Central memory CD4-positive, alpha-beta T cell (primary cell): ENCODE data around the gene FAIM2.

Experiments
- DNase-seq: peaks from one replicate; pipeline ENCODE4 v3.0.0; 2022

The FAIM2 gene

DNA sequence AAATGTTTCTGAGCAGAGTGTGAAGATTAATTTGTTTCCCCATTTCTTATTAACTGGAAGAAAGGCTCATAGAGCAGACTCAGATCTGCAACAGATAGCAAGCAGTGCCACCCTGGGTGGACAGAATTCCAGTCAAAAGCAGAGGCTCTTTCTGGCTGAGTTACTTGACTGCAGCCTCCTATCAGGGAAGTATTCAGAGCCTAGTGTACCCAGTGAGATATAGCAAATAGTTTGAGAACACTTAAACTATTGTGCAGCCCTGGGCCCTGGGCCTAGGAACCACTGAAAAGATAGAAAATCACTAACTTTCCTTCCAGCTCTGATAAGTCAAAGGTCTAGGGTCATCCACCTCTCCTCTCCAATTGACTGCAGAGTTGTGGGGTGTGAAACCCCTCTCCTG lies 35.6 kb upstream of the FAIM2 start:
- DNase-seq, result no peak

DNA sequence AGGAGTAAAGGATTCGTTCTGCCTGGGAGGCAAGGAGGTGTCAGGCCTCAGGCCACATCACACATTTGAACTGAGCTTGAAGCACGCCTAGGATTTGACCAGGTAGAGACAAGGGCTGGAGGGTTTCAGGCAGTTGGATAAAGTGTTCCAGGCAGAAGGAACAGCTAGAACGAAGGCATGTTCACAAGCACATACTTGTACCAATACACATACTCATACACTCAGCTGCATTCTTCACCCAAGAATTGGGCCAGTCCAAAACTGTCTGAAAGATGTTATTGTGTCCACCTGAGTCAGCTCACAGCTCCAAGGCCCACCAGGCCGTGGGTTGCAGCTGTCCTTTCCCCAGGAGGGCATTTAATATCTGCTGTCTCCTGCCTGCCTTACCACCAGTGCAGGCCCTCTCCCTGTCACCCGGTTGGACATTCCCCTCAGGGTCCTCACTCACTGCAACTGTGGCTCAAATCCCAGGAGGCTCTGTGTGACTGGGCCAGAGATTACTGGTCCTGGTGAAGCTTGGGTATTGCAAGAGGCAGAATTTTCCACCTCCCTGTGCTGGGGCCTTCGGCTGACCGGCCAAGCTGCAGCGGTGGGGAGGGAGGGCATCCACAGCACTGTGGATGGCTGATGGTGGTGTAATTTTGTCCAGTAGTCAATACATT lies 34.1 kb upstream of the FAIM2 start:
- DNase-seq, result no peak

DNA sequence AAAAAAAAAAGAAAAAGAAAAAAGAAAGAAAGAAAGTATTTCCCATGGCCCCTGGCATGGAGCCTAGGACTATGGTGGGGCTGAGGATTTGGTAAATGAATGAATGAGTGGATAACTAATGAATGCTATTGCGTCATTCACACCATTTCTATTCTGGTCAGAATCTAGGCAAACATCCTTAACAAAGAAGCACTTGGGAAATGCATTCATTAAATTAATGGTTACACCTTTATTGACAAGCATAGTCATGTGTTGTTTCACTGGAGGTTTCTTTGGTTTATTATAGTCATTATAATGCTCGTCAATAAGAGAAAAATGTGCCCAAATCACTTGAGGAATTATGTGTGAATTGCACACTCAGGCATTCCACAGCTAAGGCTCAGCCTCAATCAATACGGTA lies 33.2 kb upstream of the FAIM2 start:
- DNase-seq, result no peak

DNA sequence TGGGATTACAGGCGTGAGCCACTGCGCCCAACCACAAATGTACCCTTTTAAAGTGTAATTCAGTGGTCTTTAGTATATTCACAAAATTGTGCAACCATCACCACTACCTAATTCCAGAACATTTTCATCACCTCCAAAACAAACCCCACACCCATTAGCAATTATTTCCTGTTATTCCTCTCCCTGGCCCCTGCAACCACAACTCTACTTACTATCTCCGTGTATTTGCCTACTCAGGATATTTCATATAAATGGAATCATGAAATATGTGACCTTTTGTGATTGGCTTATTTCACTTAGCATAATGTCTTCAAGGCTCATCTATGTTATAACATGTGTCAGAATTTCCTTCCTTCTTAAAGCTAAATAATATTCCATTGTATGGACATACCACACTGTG lies 30.8 kb upstream of the FAIM2 start:
- DNase-seq, result no peak

DNA sequence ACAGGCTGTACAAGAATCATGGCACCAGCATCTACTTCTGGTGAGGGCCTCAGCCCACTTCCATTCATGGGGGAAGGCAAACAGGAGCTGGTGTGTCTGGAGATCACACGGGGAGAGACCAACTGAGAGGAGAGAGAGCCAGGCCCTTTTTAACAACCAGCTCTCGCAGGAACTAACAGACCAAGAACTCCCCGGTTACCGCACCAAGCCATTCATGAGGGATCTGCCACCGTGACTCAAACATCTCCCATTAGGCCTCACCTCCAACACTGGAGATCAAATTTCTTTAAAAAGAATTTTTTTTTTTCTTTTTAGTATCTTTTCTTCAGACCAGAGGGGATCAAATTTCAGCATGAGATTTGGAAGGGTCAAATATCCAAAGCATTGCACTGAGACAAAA lies 30.1 kb upstream of the FAIM2 start:
- no peak for DNase-seq

DNA sequence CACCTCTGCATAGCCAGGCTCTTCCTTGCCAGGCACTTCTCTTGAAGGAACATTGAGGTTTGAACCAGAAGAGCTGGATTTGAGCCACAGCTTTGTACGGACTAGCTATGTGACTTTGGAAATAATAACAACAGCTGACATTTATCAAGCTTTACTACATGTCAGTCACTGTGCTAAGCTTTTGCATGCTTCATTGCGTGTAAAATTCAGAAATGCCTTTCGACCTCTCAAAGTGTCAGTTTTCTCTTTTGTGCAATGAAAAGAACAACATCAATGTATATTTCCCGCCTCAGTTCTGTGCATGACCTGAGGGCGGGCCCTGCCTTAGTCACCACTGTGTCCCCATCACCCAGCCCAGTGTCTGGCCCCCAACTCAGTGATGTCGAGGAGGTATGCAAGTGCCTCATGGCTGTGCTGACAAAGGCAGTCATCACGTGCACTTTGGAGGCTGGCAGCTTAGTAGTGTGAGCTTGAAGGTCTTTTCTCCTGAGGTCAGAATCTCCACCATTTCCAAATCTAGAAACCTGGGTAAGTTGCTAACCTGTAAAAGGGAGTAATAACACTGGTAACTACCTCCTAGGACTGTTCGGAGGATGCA lies 28.9 kb upstream of the FAIM2 start:
- DNase-seq, result no peak

DNA sequence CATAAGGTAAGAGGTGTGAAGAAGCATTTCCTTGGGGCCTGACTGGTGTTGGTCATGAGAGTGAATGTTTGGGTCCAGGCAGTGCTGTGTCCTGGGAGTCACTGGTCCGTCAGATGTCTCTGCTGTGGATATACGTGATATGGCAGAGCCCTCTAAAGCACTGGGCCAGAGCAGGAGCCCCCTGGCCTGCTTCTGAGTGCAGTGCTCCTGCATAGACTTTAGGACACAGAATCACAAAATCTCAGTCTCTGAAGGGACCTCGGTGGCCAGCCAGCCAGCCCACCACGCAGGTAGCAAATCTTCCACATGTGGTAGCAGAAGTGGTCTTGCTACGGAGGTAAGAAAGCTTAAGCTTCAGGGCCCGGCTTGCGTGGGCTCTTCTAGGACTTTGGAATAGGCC lies 28.3 kb upstream of the FAIM2 start:
- no peak for DNase-seq

DNA sequence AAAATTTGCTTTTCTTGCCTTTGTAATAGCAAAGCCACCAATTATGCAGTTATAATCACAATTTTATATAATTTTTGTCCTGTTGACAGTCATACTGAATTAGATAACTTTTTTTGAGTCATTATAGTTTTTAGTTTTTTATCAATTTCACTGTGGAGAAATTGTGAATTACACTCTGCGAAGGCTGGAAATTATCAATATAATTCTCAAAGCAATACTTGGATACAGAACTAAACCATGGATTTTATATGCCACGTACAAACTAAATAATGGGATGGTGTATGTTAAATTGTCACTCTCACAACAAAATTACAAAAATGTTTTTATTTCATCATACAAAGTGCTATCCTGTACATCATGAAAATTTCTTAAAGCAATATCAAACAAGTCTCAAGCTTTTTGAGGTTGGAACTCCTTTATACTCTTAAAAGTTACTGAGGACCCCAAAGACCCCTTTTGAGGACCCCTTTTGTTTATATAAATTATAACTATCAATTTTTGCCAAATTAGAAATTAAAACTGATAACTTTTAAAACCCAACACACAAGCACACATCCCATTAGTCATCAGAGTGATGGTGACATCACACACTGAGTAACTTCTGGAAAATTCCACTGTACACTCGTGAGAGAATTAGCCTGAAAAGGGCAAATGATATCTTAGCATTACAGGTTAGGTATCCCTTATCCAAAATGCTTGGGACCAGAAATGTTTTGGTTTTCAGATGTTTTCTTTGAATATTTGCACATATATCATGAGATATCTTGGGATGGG lies 27.0 kb upstream of the FAIM2 start:
- no peak for DNase-seq

DNA sequence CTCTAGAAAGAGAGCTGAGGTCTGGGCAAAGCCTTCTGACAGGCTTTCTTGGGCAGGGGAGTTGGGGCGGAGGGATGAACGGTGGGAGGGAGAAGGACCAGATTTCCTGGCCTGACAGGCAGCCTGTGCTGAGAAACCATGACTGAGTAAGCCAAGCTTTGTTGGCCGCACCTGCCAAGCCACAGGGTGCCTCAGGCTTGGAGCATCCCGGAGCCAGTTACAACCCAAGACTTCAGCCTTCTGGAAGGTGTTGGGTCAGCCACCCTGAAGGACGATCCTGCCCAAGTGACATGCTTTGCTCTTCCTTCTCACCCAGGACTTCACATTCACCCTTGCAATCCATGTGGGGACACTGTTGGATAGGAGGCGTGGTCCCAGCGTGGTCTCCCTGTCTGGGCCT lies 25.9 kb upstream of the FAIM2 start:
- no peak for DNase-seq

DNA sequence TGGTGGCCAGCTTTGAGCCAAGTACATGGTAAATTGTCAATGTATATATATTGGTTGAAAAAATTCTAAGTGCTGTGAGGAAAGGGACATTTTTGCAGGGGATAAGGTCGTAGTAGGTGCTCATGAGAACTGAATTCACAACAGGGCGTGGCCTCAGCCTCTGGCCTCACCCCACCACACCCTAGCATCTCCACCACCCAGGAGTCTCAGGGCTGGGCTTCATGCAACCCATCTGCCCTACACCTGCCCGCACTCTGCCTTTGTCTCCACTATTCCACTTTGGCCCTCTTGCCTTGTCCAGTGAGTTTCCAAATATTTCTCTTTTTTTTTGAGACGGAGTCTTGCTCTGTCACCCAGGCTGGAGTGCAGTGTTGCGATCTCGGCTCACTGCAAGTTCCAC lies 24.8 kb upstream of the FAIM2 start:
- no peak for DNase-seq

DNA sequence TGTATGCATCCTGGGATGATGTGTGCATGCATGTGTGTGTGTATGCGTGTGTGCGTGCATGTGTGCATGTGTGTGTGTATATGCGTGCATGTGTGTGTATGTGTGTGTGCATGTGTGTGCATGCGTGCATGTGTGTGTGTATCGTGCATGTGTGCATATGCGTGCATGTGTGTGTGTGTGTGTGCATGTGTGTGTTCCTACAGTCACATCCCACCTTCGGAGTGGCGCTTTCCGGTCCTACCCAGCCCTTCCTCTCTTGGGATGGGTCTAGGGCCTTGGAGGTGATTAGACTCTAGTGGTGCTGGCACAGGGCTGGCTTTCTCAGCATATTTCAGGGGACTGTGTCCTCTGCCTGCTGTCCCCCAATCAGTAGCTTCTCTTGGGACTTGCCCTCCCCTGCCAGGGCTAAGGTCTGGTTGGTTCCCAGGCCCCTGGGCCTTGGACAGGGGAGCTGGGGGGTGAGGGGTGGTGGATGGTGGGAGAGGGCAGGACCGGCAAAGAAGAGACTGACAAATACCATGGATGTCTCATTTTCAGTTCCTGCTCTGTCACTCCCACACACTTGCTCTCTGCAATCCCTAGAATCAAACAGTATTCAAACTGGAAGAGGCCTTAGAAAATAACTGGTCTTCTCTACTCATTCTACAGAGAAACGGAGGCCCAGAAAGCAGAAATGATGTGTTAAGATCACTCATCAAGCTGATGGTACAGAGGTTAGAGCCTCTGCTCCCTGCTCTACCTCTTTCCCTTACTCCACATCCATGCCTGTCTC lies 21.9 kb upstream of the FAIM2 start:
- DNase-seq, result no peak

DNA sequence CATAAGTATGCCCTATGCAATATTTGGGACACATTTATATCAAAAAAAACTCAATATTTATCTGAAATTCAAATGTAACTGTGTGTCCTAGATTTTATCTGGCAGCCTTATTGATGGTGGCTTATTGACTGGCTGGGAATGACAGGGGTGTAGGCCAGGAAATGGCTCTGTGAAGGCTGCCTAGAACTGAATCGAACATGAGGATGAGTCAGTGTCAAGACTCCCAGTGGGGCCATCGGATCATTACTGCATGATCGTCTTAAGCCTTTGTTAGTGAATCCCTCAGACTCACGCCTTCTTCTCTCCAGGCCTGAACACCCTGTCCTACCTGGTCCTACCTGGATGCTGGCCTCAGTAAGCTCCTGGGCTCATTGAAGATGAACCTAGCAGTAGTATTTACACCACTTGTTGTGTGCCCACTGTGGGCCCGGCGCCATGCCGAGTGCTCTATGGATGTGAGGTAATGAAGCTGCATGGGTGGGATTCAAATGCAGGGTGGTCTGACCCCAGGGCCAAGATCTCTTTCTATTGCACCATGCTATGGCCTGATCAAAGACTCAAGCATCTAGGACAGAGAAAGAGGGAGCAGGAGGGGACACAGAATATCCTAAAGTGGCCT lies 21.0 kb upstream of the FAIM2 start:
- no peak for DNase-seq

DNA sequence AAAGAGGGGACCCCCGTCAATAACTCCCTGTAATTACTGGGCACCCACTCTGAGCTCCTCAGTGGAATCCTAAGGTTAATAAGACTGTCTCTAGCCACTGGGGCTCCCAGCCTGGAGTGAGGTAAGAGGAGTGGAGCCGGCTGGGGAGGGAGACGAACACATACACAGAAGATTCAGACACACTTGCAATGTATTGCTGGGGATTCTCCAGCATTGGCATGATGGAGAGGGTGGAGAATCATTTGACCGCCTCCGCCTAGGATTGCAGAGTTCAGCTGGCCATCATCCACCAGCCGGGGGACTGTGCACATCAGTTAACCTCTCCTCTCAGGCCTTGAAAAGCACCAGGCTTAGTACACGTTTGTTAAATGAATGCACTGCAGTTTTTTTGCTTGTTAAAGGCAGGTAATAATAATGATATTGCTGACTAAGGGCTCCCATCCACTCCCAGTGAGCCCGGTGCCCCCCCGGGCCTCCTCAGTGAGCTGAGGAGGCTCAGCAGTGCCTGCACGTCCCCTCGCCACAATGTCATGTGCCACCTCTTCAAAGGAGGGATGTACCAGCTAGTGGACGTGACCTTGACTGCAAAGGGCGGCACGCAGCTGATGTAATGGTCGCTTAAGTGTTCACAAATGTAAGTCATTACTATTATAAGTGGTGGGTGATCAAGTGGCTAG lies 20.3 kb upstream of the FAIM2 start:
- DNase-seq, result no peak

DNA sequence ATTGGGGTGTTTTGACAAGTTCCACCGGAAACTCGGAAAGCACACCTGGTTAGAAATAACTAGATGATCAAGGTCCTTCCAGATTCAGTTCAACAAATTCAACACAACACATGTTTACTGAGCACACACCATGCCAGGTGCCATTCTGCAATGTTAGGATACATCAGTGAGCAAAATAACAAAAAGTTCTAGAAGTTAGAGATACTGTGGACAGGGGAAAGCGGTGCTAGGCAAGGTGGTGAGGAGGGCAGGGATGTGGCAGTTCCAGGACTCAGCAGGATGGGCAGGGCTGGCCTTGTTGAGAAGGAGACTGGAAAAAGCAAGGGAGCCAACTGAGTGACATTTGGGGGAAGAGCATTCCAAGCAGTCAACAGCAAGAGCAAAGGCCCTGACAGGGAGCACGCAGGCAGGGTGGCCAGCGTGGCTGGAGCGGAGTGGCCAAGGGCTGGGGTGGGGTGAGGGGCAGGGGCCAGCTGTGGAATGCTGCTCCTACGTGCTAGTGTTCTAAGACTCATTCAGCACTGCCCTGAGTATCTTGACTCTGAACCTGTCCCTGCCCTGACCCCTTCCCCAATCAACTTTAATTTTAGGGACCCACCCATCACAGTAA lies 19.4 kb upstream of the FAIM2 start:
- DNase-seq, result no peak

DNA sequence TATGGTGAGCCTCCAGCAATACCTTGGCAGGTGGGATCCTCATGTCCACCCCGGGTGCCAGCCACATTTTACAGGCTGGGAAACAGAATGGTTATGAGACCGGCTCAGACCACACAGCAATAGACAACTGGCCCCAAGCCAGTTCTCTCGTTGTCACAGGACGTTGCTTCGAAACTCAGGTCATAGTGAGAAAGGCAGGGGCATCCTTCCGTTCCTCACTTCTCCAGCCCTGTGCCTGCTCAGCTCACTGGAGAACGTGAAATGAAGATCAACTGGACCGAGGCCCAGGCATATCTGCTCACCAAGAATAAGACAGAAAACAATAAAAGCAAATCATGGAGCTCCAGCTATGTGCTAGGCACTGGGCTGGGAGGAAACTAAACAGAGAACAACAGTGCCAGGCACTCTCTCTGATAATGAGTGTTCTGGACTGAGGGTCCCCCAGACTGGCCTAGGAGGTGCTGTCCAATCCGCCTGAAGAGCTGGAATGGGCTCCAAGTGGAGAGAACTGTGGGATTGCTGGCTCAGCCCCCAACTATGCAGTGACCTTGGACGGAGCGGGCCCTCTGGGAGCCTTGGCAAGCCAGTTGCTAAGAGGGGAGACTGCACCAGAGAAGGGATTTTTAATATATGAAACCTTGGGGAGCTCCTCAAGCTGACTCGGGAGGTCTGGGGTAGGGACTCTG lies 18.8 kb upstream of the FAIM2 start:
- DNase-seq, result no peak

DNA sequence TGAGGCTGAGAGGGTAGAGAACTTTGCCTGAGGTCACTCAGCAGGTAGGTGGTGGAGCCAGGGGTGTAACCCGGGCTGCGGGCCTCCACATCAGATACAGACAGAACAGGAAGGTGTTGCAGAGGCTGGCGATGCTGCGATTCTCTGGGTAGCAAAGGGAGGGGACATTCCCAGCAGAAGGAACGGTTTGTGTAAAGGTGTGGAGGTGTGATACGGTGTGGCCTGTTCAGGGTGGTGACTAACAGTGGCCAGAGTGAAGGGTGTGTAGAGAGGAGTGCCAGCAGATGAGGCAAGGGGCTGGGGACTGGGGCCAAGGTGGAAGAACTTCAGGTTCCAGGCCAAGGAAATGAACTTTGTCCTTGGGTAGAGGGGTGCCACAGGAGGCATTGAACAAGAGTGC lies 18.2 kb upstream of the FAIM2 start:
- no peak for DNase-seq

DNA sequence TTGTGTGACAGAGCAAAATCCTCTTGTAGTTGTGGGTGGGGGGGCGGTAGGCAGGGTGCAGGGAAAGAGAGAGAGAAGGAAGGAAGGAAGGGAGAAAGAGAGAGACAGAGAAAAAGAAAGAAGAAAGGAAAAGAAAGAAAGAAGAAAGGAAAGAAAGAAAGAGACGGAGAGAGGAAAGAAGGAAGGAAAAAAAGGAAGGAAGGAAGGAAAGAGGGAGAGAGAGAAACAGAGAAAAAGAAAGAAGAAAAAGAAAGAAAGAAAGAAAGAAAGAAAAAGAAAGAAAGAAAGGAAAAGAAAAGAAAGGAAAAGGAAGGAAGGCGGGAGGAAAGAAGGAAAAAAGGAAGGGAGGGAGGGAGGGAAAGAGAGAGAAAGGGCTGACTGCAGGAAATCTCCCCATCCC lies 17.6 kb upstream of the FAIM2 start:
- no peak for DNase-seq

DNA sequence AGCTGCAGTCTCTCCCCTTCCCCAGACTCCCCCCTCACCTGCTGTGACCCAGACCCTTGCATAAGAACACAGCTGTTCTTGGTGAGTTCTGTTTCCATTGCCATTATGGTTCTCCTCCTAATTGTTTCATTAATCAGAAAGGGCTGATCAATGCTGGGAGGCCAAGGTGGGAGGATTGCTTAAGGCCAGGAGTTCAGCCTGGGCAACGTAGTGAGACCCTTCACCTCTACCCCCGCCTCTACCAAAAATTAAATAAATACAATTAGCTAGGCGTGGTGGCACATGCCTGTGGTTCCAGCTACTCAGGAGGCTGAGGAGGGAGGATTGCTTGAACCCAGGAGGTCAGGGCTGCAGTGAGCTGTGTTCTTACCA lies 17.2 kb upstream of the FAIM2 start:
- DNase-seq, result no peak

DNA sequence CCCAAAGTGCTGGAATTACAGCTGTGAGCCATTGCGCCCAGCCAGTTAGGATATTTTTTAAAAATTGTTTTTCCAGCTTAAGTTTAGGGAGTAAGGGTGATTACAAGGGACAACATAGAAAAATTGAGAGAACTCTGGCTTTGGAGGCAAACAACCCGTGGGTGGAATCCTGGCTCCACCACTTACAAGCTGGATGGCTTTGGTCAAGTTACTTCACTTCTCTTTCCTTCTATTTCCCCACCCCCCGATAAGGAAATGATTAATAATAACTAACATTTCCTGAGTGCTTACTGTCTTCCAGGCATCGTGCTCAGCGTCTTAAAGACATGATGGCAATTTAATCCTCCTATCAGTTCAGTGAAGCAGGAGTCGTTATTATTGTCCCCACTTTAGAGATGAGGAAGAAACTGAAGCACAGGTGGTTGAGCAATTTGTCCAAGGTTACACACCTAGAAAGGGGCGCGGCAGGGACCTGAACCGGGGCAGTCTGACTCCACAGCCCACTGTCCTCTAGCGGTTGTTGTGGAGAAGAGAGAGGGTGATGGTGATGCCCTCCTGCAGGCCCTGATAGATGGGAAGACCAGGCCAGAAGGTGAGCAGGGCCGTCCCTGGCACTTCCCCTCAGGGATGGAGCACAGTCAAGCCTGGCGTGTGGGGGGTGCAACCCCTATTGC lies 16.7 kb upstream of the FAIM2 start:
- no peak for DNase-seq

DNA sequence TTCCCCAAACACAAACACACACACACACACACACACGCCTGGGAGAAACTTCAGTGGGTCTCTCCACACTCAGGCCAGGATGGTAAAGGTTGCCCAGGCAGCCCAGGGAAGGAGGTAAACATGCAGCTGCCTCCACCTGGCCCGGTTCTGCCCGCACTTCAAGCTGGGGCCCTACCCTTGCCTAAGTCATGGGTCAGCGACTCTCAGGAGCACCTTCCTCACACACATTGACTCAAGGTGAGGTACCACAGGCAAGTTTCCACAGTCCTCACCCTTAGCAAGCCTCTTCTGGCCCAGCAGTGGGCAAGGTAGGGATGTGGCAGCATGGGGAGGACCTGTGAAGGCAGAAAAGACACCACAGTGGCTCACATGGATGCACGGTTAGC lies 14.1 kb upstream of the FAIM2 start:
- DNase-seq, result no peak
